HCT116 (cell line): ENCODE measurements around the gene KIF21B. TPM values are rescaled to one million over a fixed set of nuclear protein-coding genes. Genes with fewer than 3 reads are reported as not detected.

ENCODE experiments used
- ATAC-seq: fragments of 200-7000 bp; cut with Tn5 transposase; 2 replicates; pipeline ENCODE4 v1.9.1; 2020; ENCODE audit warnings: mild to moderate bottlenecking, moderate library complexity
- BruUV-seq: library from RNA; stranded (reverse); fragments of 400-500 nt; replicated peaks from 2 replicates; lab custom pipeline; 2021; lab: Mats Ljungman, UMichigan
- CTCF ChIA-PET: fragments of 300-600 bp; sonication (Branson Sonifier 250); formaldehyde crosslinking; loops from one replicate; lab custom pipeline; 2021; ENCODE audit warnings: antibody characterized with exemption; lab: Charles Lee
- POLR2A ChIA-PET: fragments of 300-600, 350-600 bp; sonication (Branson Sonifier 250); formaldehyde crosslinking; loops from one replicate; lab custom pipeline; 2021; ENCODE audit warnings: antibody characterized with exemption; lab: Charles Lee
- RAD21 ChIA-PET, 2 experiments: fragments of 300-600 bp; sonication (Branson Sonifier 250); formaldehyde crosslinking; loops; one replicate each; lab custom pipeline; 2023; ENCODE audit warnings: low total read pairs in 2 of 2; ENCODE audit not compliant: uncharacterized antibody in 2 of 2, unreplicated experiment in 2 of 2, low non-redundant PET in 1 of 2; lab: Charles Lee
- DNase-seq: peaks from one replicate; pipeline ENCODE4 v3.0.0-alpha.2; 2010; ENCODE audit warnings: low read depth, low spot score
- H2AFZ ChIP-seq: fragments of 200-600 bp; shearing (Covaris generic), sonication (generic); 2 replicates; pipeline ENCODE4 v1.6.1; 2017; ENCODE audit warnings: low read depth, mixed run types, mixed read lengths, antibody characterized with exemption, low read length; ENCODE audit not compliant: poor library complexity, severe bottlenecking
- H3K27ac ChIP-seq: 2 replicates; pipeline ENCODE4 v1.5.1; 2012; ENCODE audit warnings: low read depth, low read length
- H3K27me3 ChIP-seq: fragments of 200-600 bp; sonication (generic); 2 replicates; pipeline ENCODE4 v1.6.1; 2016; ENCODE audit warnings: mixed run types, low read length, mixed read lengths; ENCODE audit not compliant: insufficient read depth
- H3K36me3 ChIP-seq, 2 experiments: fragments of 200-500 bp in 1 of 2; fragments of 200-600 bp in 1 of 2; sonication (Bioruptor generic) in 1 of 2; sonication (generic) in 1 of 2; 2 replicates each; pipeline versions ENCODE4 v1.5.1 to v1.6.1; 2014 to 2016; ENCODE audit warnings: low read length in 2 of 2, inconsistent platforms in 1 of 2, mixed read lengths in 1 of 2, mixed run types in 1 of 2; ENCODE audit not compliant: insufficient read depth in 2 of 2, control insufficient read depth in 1 of 2
- H3K4me1 ChIP-seq, 2 experiments: fragments of 200-600 bp in 1 of 2; sonication (generic) in 1 of 2; 2 replicates each; pipeline versions ENCODE4 v1.5.1 to v1.6.1; 2012 to 2017; ENCODE audit warnings: low read length in 2 of 2, inconsistent platforms in 1 of 2, mild to moderate bottlenecking in 1 of 2, mixed read lengths in 1 of 2, mixed run types in 1 of 2, moderate library complexity in 1 of 2; ENCODE audit not compliant: insufficient read depth in 2 of 2, control insufficient read depth in 1 of 2
- H3K4me2 ChIP-seq: fragments of 200-600 bp; sonication (generic); 2 replicates; pipeline ENCODE4 v1.6.1; 2017; ENCODE audit warnings: mixed run types, low read length, mixed read lengths
- H3K4me3 ChIP-seq, 2 experiments: fragments of 200-600 bp in 1 of 2; sonication (generic) in 1 of 2; replicated peaks in 1 of 2; 2 replicates each; pipeline ENCODE4 v1.5.1; 2011 to 2016; ENCODE audit warnings: low read length in 2 of 2, control low read depth in 1 of 2, low read depth in 1 of 2, mild to moderate bottlenecking in 1 of 2, mixed read lengths in 1 of 2, mixed run types in 1 of 2
- H3K79me2 ChIP-seq: fragments of 200-600 bp; sonication (generic); 2 replicates; pipeline ENCODE4 v1.6.1; 2017; ENCODE audit warnings: mild to moderate bottlenecking, mixed run types, low read length, moderate library complexity, mixed read lengths; ENCODE audit not compliant: insufficient read depth
- H3K9ac ChIP-seq: fragments of 200-600 bp; sonication (generic); 2 replicates; pipeline ENCODE4 v1.6.1; 2016; ENCODE audit warnings: low read length, mixed read lengths
- H3K9me2 ChIP-seq: fragments of 200-600 bp; sonication (generic), shearing (Covaris generic); 2 replicates; pipeline ENCODE4 v1.6.1; 2017; ENCODE audit warnings: mixed run types, mild to moderate bottlenecking, moderate library complexity; ENCODE audit not compliant: insufficient read depth
- H3K9me3 ChIP-seq, 2 experiments: fragments of 200-500 bp in 1 of 2; fragments of 200-600 bp in 1 of 2; sonication (Bioruptor generic) in 1 of 2; sonication (generic) in 1 of 2; 2 replicates each; pipeline ENCODE4 v1.6.1; 2014 to 2017; ENCODE audit warnings: low read length in 2 of 2, mixed read lengths in 2 of 2, inconsistent platforms in 1 of 2, low read depth in 1 of 2, mild to moderate bottlenecking in 1 of 2, mixed run types in 1 of 2, moderate library complexity in 1 of 2; ENCODE audit not compliant: control insufficient read depth in 1 of 2, insufficient read depth in 1 of 2
- H4K20me1 ChIP-seq: fragments of 200-600 bp; sonication (generic), shearing (Covaris generic); 2 replicates; pipeline ENCODE4 v1.6.1; 2017; ENCODE audit warnings: mixed run types, mild to moderate bottlenecking, moderate library complexity; ENCODE audit not compliant: insufficient read depth
- ATF3 ChIP-seq: IDR thresholded peaks from 2 replicates; pipeline ENCODE4 v1.6.1; 2012
- CBX3 ChIP-seq: IDR thresholded peaks from 2 replicates; pipeline ENCODE4 v1.6.1; 2012; ENCODE audit warnings: low read depth
- CEBPB ChIP-seq: IDR thresholded peaks from 2 replicates; pipeline ENCODE4 v1.6.1; 2012; ENCODE audit warnings: low read depth
- ELF1 ChIP-seq: IDR thresholded peaks from 2 replicates; pipeline ENCODE4 v1.6.1; 2012; ENCODE audit warnings: low read depth, borderline replicate concordance
- EZH2 ChIP-seq: fragments of 200-600 bp; sonication (generic); IDR thresholded peaks from 2 replicates; pipeline ENCODE4 v1.6.1; 2017; ENCODE audit warnings: antibody characterized with exemption, mixed run types
- FOSL1 ChIP-seq: IDR thresholded peaks from 2 replicates; pipeline ENCODE4 v1.6.1; 2012; ENCODE audit warnings: low read depth
- POLR2AphosphoS5 ChIP-seq: IDR thresholded peaks from 2 replicates; pipeline ENCODE4 v1.6.1; 2011; ENCODE audit warnings: mild to moderate bottlenecking, low read depth, low read length, moderate library complexity
- RAD21 ChIP-seq: IDR thresholded peaks from 2 replicates; pipeline ENCODE4 v1.6.1; 2012; ENCODE audit warnings: low read depth, mild to moderate bottlenecking
- SP1 ChIP-seq: IDR thresholded peaks from 2 replicates; pipeline ENCODE4 v1.6.1; 2012; ENCODE audit warnings: low read depth
- SRF ChIP-seq: IDR thresholded peaks from 2 replicates; pipeline ENCODE4 v1.6.1; 2012; ENCODE audit warnings: low read depth
- TCF7L2 ChIP-seq: IDR thresholded peaks from 2 replicates; pipeline ENCODE4 v1.7.0; 2011; ENCODE audit warnings: borderline replicate concordance, inconsistent platforms; ENCODE audit not compliant: insufficient read depth, insufficient read length; ENCODE audit errors: extremely low read depth
- ZFX ChIP-seq: fragments of 450-650 bp; IDR thresholded peaks from 2 replicates; pipeline ENCODE4 v1.6.1; 2017
- ZNF274 ChIP-seq: fragments of 200-500 bp; sonication (Bioruptor generic); IDR thresholded peaks from 2 replicates; pipeline ENCODE4 v1.6.1; 2014; ENCODE audit warnings: mild to moderate bottlenecking, low read depth, low read length, inconsistent platforms
- intact Hi-C: fragments of 100-400 bp; cut with micrococcal nuclease; formaldehyde crosslinking; loops from 2 replicates; pipeline ENCODE4 v1.10.0; 2022
- total RNA-seq: library from RNA; stranded (reverse); gene quantifications from one replicate; pipeline ENCODE4 v1.2.1, GENCODE V29; 2021; ENCODE audit not compliant: unreplicated experiment
- TF ChIP-seq, protein P1 (sequence below), 3 experiments: fragments of 200-600 bp in 1 of 3; sonication (generic) in 1 of 3; IDR thresholded peaks in 2 of 3; conservative IDR thresholded peaks in 1 of 3; 2 replicates each; pipeline ENCODE4 v1.5.1; 2012 to 2017; ENCODE audit warnings: low read depth in 2 of 3, low read length in 2 of 3, antibody characterized with exemption in 1 of 3, borderline replicate concordance in 1 of 3, control low read depth in 1 of 3, mild to moderate bottlenecking in 1 of 3, mixed read lengths in 1 of 3, mixed run types in 1 of 3, moderate library complexity in 1 of 3; ENCODE audit not compliant: insufficient read depth in 1 of 3

Gene KIF21B
- total RNA-seq, 1 experiment from 2014 or later, result 6.1 TPM

DNA sequence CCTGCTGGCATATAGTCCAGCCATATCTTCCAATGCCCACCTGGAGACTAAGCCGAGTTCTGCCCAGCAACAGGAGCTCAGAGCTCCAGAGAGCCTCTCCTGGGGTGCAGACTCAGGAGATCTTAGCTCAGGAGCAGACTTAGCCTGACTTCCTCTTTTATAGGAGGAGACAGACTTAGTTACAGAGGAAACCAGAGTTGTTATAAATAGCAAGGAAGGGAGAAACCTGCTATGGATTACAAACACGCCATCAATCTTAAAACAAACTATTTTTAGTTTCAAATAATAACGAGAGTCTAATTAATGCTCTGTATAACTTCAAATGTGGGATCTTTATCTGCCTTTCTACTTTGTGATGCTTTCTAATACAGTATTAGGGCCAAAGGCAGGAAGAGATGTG, 3.3 kb upstream of the KIF21B start:
- POLR2A ChIA-PET, result no interaction called here
- Histone ChIP-seq H3K27me3 (no peaks in the 10 kb centered on the region), H3K36me3 (no peaks in the 10 kb centered on the region), H3K4me1 (peaks cover 2 to 19% of the 10 kb centered on the region in 2 experiments; a peak in 3 of 4 replicates), H3K79me2 (no peaks in the 10 kb centered on the region), H2AFZ (no peak overlapping the region), H3K9ac (no peak overlapping the region), H3K27ac (no peak overlapping the region), H3K4me3 (no peak overlapping the region), H4K20me1 (no peaks in the 10 kb centered on the region), H3K9me2 (no peaks in the 10 kb centered on the region), H3K9me3 (no peaks in the 10 kb centered on the region), H3K4me2 (no peak overlapping the region)
- TF ChIP-seq ATF3 (no peak), CEBPB (no peak), ELF1 (no peak), FOSL1 (no peak), ZNF274 (no peak), TCF7L2 (no peak), ZFX (no peak)
- CTCF ChIA-PET, result interaction anchor here (1.6 kb wide), 1 partner anchor 15 kb away, joined by 7 read pairs; no protein-coding TSS in a partner anchor
- DNase-seq (no peak), ATAC-seq (no peak)
- intact Hi-C loops, result no loop called here
- RAD21 ChIA-PET, result no interaction called here
- BruUV-seq, result no TSS peak

GRCh38 chr1:201026234-201026633, 2.7 kb upstream of the KIF21B start:
- no peaks in the 10 kb centered on the region for H3K36me3 ChIP-seq
- DNase-seq, result no peak
- TF ChIP-seq, protein P1, sequence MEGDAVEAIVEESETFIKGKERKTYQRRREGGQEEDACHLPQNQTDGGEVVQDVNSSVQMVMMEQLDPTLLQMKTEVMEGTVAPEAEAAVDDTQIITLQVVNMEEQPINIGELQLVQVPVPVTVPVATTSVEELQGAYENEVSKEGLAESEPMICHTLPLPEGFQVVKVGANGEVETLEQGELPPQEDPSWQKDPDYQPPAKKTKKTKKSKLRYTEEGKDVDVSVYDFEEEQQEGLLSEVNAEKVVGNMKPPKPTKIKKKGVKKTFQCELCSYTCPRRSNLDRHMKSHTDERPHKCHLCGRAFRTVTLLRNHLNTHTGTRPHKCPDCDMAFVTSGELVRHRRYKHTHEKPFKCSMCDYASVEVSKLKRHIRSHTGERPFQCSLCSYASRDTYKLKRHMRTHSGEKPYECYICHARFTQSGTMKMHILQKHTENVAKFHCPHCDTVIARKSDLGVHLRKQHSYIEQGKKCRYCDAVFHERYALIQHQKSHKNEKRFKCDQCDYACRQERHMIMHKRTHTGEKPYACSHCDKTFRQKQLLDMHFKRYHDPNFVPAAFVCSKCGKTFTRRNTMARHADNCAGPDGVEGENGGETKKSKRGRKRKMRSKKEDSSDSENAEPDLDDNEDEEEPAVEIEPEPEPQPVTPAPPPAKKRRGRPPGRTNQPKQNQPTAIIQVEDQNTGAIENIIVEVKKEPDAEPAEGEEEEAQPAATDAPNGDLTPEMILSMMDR (IDR thresholded peaks at IDR 0.05 in 2 of 3, conservative IDR thresholded peaks at IDR 0.05 in 1 of 3; ENCODE audit: borderline replicate concordance in 1 of 3, insufficient read depth in 1 of 3, low read depth in 2 of 3, low read length in 2 of 3), result no peak
- TF ChIP-seq ZFX (no peak), POLR2AphosphoS5 (no peak), CBX3 (no peak), RAD21 (no peak), EZH2 (no peak), SP1 (no peak), FOSL1 (no peak), SRF (no peak)
- no peak overlapping the region for H2AFZ ChIP-seq
- no peak overlapping the region for H3K4me2 ChIP-seq
- no TSS peak for BruUV-seq
- H3K9me2 ChIP-seq, result no peaks in the 10 kb centered on the region
- ATAC-seq, result no peak
- H4K20me1 ChIP-seq, result no peaks in the 10 kb centered on the region
- CTCF ChIA-PET, result interaction anchor here (1.3 to 1.7 kb wide), 5 partner anchors 11 to 59 kb away, joined by 5 to 14 read pairs (median 7); no protein-coding TSS in a partner anchor
- intact Hi-C loops, result no loop called here
- H3K27ac ChIP-seq, result no peak overlapping the region
- H3K4me3 ChIP-seq, result no peak overlapping the region
- H3K27me3 ChIP-seq, result no peaks in the 10 kb centered on the region
- RAD21 ChIA-PET, result no interaction called here
- no peak overlapping the region for H3K9ac ChIP-seq
- no peaks in the 10 kb centered on the region for H3K79me2 ChIP-seq
- POLR2A ChIA-PET, result no interaction called here
- H3K4me1 ChIP-seq, result peaks cover 2 to 22% of the 10 kb centered on the region in 2 experiments; a peak in 3 of 4 replicates
- H3K9me3 ChIP-seq, result no peaks in the 10 kb centered on the region
